Embryonic facial prominence (tissue), 1 donor: Measurements from ENCODE around the gene PDE7B.

Source experiments
- DNase-seq: peaks from one replicate; pipeline ENCODE4 v3.0.0-alpha.2; 2016; ENCODE audit errors: extremely low spot score

The PDE7B gene

DNA sequence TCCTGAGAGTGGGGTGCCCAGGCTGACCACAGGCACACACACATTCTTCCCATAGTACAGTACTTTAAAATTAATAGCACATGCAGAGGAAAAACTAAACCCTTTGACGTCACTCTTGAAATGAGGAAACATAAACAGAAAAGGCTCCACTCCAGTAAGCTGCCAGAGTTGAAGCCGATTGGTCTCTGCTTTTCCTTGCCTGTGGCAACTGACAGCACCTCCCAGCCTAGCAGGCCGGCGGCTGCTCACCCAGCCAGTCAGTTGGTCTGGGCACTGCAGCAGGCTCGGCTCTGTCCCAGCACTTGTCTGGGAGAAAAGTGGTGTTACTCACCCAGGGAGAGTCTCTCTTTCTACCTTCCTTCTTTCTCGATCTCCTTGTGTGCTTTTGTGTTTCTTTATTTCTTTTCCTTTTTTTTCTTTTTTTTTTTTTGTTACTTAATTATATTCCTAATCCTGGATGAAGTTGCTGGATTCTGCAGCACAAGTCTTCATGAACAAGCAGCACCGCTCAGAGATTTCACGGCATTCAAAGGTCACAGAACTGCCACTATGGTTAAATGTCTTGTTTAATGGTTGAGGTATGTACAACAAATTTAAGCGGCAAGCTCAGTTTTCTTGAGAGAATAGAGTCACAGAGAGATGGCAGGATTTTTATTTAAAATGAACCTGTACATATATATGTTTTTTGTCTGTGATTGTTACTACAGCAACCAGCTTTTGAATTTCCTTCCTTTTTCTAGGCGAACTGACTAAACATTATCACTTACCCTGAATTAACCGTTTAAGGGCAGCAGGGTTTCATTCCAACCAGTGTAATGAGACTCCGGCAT lies at the start of gene PDE7B:
TSS of gene PDE7B (plus strand) at position 260 of the 830 bp plus-strand sequence.
- peak; percentile 95 for DNase-seq

DNA sequence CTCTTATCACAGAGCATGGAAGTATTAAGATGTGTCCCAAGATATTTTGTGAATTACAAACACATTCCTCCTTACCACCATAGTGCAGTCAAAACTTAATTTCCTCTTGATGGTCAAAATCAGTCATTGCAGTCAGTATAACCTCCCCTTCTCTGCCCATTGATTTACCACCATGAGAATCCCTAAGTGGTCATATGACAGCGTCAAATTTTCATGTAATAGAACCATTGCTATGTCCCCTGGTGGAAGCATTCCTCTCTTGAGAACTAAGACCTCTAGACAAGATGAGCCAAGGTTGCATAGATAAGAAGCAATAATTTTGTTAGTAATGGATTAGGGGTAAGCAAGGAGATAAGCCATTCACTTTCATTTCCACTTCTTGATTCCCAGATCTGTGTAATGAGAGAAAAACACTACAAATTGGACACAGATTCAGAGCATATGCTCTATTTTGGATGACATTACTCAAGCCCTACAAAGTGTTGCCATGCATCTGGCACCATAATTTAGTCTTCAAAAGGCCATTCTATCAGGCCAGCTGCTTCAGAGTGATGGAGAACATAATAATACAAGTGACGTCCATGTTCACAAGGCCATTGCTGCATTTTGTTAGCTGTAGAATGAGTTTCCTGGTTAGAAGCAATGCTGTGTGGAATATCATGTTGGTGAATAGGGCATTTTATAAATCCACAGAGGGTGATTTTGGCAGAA lies 49.6 kb upstream of the PDE7B start:
- no peak for DNase-seq

DNA sequence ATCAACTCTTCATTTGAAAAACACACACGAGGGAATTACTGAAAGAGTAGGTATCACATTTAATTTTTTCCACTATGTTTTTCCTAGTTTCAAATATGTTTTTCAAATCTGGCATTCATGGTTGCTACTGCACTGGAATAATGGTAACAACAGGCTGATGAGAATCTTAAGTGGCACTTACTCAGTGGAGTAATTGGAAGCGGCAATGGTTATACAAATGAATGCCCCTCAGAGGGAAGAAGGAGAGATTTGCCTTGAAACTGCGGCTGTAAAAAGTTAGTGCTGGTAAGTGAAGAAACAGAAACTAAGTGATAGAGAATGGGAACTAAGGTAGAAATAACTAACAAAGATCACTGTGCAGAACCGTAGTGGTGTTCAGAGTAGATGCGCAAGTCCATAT lies 41.0 kb upstream of the PDE7B start:
- no peak for DNase-seq

- no peak for DNase-seq
Observed at GRCh38 chr6:135811170-135811569, 40.3 kb upstream of the PDE7B start.

DNA sequence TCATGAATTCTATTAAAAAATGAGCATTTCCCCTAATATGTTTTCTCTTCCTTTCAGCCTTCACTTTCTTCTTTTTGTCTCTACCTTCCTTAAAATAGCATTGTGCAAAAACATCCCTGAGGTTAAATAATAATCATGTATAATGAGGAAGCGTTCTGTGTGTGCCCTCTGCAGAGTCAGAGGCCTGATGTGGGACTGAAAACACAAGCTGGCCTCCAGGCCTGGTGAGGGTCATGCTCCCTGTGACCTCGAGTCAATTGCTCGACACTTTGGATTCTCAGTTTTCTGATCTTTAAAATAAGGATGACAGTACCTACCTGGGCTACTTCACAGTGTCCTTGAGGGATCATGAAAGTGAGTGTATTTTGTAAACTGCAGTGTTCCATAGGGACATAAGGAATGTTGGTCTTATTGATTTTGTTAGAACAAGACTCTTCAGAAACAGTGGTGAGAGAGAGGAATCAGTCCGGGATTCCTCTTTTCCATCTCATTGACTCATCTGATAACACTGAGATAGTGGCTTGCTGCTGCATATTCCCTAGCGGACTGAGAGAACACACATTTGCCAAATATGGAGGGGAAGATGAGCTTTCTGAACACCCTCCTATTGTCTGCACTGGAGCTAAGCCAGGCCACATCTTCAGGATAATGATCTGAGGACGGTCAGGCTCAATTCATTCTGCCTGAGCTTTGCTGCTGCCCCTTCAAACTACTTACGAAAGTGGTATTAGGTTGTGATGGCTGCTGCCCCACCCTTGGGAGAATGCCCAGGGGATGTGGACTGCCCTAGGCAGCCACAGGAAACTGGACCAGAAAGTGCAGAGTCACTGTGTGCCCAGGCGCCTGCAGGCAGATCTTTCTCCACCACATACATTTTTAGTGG lies 39.6 kb upstream of the PDE7B start:
- DNase-seq, result no peak

GRCh38 chr6:135813401-135813800 lies 38.1 kb upstream of the PDE7B start:
- DNase-seq, result no peak

GRCh38 chr6:135814043-135814442 lies 37.5 kb upstream of the PDE7B start:
- no peak for DNase-seq

DNA sequence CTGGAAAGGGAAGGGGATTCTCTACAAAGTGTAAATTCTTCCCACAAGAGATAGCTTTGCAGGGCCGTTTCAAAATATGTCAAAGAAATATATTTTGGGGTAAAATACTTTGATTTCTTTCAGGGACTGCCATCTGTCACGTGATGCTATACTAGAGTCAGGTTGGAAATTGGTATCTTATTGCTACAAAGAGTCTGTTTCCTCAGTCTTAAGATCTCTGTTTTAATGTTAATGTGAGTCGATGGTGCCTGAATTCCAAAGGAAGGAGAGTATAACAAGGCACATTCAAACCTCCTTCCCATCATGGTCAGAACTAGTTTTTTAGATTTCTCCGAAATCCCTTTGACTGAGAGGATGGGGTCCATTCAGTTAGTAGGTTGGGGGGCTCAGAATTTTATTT lies 36.3 kb upstream of the PDE7B start:
- DNase-seq, result no peak

DNA sequence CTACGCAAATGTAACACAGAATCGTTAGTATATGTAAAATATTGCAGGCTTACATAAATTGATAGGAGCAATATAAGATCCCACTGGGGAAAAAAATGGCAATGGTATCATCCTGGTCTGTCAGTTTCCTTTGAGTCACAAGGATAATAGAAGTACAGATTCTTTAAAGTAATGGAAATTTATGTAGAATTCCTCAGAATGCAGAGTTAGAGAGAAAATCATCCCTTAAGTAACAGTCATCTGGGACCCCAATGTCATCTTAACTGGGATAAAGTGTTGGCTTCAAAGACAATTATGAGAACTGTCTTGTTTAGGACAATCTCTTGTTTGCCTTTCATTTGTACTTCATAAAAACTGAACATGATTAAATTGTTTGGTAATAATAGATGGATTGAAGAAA lies 34.5 kb upstream of the PDE7B start:
- DNase-seq, result no peak

DNA sequence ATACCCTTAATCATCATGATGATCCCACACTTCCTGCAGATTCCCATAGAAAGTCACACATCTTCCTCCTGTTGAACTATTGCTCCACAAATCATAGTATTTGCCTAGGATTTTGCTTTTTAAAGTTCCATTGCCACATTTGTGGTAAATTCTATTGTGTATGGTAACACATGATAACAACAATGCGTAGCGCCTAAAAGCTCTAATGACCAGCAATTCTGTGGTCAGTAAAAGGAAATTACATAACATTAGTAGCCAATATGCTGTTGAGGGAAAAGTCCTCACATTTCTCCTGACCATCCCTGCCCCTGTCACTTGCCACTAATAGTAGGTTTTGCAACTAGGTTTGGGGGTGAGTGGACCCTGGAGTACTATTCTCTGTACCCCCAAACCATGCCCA lies 31.8 kb upstream of the PDE7B start:
- no peak for DNase-seq

- DNase-seq, result no peak
Observed at GRCh38 chr6:135820340-135820739, 31.2 kb upstream of the PDE7B start.

GRCh38 chr6:135823851-135824250 lies 27.6 kb upstream of the PDE7B start:
- no peak for DNase-seq

- DNase-seq, result no peak
Observed at GRCh38 chr6:135826236-135826804, 25.2 kb upstream of the PDE7B start.

DNA sequence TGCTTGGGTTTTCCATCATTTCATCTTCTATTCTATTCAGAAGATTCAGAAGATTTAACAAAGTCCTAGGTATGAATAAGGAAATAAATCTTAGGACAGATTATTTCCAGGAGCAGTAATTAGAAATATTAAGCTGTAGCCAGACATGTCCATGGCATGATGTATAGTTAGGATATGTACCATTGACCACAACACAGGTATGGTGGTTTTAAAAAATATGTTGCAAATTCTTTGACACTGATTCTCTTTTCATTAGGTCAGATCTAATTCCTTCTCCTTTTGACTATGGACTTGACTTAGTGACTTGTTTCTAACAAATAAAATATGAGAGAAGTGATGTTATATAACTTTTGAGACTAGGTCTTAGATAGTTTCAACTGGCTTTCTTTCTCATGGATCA lies 23.5 kb upstream of the PDE7B start:
- DNase-seq, result no peak

- no peak for DNase-seq
Observed at GRCh38 chr6:135830452-135830881, 21.0 kb upstream of the PDE7B start.

- no peak for DNase-seq
Observed at GRCh38 chr6:135831016-135831415, 20.5 kb upstream of the PDE7B start.

DNA sequence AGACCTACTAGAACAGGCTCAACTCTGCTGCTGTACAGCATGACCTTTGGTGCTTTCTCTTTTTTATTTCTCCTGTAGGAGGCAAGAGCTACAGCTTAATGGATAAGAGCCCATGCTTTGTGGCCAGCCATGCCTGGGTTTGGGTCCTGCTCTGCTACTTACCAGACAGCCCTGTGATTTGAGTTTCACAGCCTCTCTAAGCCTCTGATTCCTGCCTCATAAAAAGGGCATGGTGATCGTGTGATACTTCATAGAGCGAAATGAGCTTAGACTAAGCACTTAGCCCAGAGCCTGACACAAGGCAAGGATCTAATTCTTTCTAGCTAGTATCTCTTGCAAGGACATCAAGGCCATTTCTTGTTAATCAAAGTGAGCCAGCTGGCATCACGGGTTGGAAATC lies 19.3 kb upstream of the PDE7B start:
- no peak for DNase-seq

DNA sequence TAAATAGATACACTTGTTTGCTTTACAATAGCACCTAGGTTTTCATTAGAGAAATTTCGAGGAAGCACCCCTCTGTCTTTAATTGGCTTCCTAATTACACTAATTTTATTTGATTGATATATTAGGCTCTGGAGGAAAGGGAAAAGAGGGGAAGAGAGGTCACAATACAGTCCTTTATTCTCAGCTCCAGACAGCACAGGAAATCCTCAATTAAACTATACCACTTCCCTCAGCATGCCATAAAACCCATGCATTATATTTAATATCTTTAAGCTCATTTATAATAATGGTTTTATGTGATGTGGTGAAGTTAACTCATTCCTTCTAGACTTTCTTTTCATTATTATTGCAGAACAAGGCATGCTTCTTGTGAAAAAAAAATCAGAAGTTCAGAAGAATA lies 17.7 kb upstream of the PDE7B start:
- no peak for DNase-seq

DNA sequence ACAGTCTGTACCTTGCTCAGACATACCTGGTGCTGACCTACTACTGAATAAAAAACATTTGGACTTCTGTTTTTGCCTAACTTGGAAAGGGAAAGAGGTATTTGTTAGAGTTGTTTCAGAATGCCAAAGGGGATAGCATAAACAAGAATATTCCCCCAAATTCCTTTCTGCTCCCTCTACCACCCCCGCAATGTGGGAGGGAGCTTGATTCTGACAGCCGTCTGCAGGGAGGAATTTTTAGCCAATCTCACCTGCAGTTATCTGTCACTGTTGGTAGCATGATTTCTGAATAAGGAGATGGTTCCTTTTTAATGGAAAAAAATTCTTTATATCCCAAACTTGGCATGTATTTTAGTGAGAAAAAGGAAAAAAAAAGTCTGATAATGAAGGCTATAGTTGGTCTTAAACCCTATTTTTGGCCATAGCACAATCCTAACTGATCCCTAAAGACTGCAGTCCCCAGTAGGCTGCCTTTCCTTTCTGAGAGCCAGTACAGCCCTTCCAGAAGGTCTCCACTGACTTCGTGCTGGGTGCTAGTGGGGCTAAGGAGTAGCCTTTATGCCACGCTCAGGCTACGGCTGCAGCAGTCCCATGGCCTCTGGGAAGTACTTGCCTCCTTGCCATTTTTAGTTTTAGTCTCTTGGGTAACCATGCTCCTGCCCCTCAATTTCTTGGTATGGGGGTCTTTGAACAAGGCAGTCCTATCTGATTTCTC lies 13.6 kb upstream of the PDE7B start:
- DNase-seq, result no peak

GRCh38 chr6:135839121-135839520 lies 12.4 kb upstream of the PDE7B start:
- DNase-seq, result no peak
